Prostate gland (tissue), 2 donors: ENCODE measurements around the gene MBLAC1.

Source experiments
- POLR2A ChIP-seq: fragments of 450-650 bp; IDR thresholded peaks from one replicate; pipeline ENCODE4 v1.6.1; 2016; ENCODE audit warnings: antibody characterized with exemption, mild to moderate bottlenecking
- TF ChIP-seq, protein P1 (sequence below), 4 experiments: fragments of 200-600 bp in 2 of 4; fragments of 450-650 bp in 2 of 4; sonication (generic) in 2 of 4; IDR thresholded peaks; 1 replicate in 3 of 4; 2 replicates in 1 of 4; pipeline ENCODE4 v1.5.1; 2016 to 2019; ENCODE audit warnings: antibody characterized with exemption in 4 of 4, mild to moderate bottlenecking in 2 of 4, moderate library complexity in 2 of 4

GRCh38 chr7:100156331-100157068 is 29.7 kb downstream of the MBLAC1 start:
- TF ChIP-seq, protein P1, sequence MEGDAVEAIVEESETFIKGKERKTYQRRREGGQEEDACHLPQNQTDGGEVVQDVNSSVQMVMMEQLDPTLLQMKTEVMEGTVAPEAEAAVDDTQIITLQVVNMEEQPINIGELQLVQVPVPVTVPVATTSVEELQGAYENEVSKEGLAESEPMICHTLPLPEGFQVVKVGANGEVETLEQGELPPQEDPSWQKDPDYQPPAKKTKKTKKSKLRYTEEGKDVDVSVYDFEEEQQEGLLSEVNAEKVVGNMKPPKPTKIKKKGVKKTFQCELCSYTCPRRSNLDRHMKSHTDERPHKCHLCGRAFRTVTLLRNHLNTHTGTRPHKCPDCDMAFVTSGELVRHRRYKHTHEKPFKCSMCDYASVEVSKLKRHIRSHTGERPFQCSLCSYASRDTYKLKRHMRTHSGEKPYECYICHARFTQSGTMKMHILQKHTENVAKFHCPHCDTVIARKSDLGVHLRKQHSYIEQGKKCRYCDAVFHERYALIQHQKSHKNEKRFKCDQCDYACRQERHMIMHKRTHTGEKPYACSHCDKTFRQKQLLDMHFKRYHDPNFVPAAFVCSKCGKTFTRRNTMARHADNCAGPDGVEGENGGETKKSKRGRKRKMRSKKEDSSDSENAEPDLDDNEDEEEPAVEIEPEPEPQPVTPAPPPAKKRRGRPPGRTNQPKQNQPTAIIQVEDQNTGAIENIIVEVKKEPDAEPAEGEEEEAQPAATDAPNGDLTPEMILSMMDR (IDR thresholded peaks at IDR 0.05): no peak
- TF ChIP-seq POLR2A: no peak
